ENCODE measurements around the gene BCAS1.

Gene BCAS1

DNA sequence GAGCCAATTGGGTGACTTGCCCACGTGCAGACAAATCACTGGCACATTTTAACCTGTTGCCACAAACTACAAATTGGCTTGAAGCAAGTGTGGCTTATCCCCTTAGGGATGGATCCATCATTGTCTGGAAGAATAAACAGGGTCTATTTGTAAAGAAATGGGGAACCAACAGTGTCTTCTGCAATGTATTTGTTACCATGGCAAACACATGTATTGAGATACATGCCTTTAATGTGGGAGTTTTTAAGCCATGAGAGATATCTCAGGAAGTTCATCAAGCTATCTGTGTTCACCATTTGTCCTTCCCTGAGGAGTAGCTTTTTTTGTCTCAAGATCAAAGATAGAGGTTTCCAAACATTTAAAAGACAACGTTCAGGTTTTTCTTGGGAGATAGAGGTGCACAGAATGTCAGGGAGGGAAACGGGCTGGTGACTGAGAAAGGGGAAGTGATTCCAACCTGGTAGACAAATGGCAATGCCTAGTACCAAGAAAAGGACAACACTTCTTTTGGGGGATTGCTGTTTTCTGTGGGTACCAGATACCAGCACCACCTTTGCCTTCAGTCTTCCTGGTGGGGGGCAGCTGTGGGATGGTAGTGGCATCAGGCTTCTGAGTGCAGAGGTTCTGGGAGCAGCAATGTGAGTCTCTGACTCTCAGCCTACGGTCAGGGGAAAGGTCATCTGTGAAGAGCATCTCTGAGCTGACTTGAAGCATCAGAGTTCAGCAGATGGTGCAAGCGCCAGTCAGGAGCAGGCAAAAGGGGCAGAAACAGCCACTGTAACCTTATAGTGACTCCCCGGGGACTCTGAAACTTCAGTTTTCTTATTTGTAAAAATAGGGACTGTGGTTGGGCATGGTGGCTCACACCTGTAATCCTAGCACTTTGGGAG is 20.1 kb upstream of the BCAS1 start:
- no peak for DNase-seq (ENCODE audit: low read depth in 1 of 2, low spot score in 1 of 2)
- TF ChIP-seq REST (IDR thresholded peaks at IDR 0.05; ENCODE audit: insufficient replicate concordance, low read depth) = no peak
- peak; percentile 84 for TF ChIP-seq SPI1 (IDR thresholded peaks at IDR 0.05; ENCODE audit: borderline replicate concordance, low read depth)
- no peak for TF ChIP-seq POLR2AphosphoS5 (IDR thresholded peaks at IDR 0.05; ENCODE audit: low read depth)
- H3K4me3 ChIP-seq (replicated peaks; ENCODE audit: insufficient read depth, low read length) = no peak overlapping the region
- H3K27ac ChIP-seq (replicated peaks) = no peak overlapping the region
- no peaks in the 10 kb centered on the region for H3K27me3 ChIP-seq (ENCODE audit: insufficient read depth, poor library complexity, severe bottlenecking)

GRCh38 chr20:54088430-54088829 is 18.0 kb upstream of the BCAS1 start:
- DNase-seq (ENCODE audit: low read depth in 1 of 2, low spot score in 1 of 2) = no peak
- Histone ChIP-seq H3K27me3 (ENCODE audit: insufficient read depth, poor library complexity, severe bottlenecking) (no peaks in the 10 kb centered on the region), H3K4me3 (replicated peaks; ENCODE audit: insufficient read depth, low read length) (no peak overlapping the region), H3K27ac (replicated peaks) (no peak overlapping the region)
- TF ChIP-seq POLR2AphosphoS5 (IDR thresholded peaks at IDR 0.05; ENCODE audit: low read depth) (no peak), REST (IDR thresholded peaks at IDR 0.05; ENCODE audit: insufficient replicate concordance, low read depth) (no peak), SPI1 (IDR thresholded peaks at IDR 0.05; ENCODE audit: borderline replicate concordance, low read depth) (no peak), GABPA (IDR thresholded peaks at IDR 0.05; ENCODE audit: low read depth) (no peak)
- TF ChIP-seq, protein P1, sequence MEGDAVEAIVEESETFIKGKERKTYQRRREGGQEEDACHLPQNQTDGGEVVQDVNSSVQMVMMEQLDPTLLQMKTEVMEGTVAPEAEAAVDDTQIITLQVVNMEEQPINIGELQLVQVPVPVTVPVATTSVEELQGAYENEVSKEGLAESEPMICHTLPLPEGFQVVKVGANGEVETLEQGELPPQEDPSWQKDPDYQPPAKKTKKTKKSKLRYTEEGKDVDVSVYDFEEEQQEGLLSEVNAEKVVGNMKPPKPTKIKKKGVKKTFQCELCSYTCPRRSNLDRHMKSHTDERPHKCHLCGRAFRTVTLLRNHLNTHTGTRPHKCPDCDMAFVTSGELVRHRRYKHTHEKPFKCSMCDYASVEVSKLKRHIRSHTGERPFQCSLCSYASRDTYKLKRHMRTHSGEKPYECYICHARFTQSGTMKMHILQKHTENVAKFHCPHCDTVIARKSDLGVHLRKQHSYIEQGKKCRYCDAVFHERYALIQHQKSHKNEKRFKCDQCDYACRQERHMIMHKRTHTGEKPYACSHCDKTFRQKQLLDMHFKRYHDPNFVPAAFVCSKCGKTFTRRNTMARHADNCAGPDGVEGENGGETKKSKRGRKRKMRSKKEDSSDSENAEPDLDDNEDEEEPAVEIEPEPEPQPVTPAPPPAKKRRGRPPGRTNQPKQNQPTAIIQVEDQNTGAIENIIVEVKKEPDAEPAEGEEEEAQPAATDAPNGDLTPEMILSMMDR (IDR thresholded peaks at IDR 0.05; ENCODE audit: insufficient read depth, low read length) = no peak

GRCh38 chr20:54086507-54087039 is 16.2 kb upstream of the BCAS1 start:
- H3K27me3 ChIP-seq (ENCODE audit: insufficient read depth, poor library complexity, severe bottlenecking) = no peaks in the 10 kb centered on the region
- no peak for TF ChIP-seq REST (IDR thresholded peaks at IDR 0.05; ENCODE audit: insufficient replicate concordance, low read depth)
- no peak for TF ChIP-seq SPI1 (IDR thresholded peaks at IDR 0.05; ENCODE audit: borderline replicate concordance, low read depth)
- TF ChIP-seq POLR2AphosphoS5 (IDR thresholded peaks at IDR 0.05; ENCODE audit: low read depth) = no peak
- TF ChIP-seq, protein P1 (IDR thresholded peaks at IDR 0.05; ENCODE audit: insufficient read depth, low read length) = no peak
- TF ChIP-seq GABPA (IDR thresholded peaks at IDR 0.05; ENCODE audit: low read depth) = no peak
- DNase-seq (ENCODE audit: low read depth in 1 of 2, low spot score in 1 of 2) = no peak
- no peak overlapping the region for H3K27ac ChIP-seq (replicated peaks)
- H3K4me3 ChIP-seq (replicated peaks; ENCODE audit: insufficient read depth, low read length) = no peak overlapping the region
